Measurements from ENCODE around the gene DENND2D. TPM values are rescaled to one million over a fixed set of nuclear protein-coding genes. Genes with fewer than 3 reads are reported as not detected.

Gene DENND2D
- total RNA-seq, 4 donors from 2014 or later: 30.2 to 61.2 (median 39.2) TPM

DNA sequence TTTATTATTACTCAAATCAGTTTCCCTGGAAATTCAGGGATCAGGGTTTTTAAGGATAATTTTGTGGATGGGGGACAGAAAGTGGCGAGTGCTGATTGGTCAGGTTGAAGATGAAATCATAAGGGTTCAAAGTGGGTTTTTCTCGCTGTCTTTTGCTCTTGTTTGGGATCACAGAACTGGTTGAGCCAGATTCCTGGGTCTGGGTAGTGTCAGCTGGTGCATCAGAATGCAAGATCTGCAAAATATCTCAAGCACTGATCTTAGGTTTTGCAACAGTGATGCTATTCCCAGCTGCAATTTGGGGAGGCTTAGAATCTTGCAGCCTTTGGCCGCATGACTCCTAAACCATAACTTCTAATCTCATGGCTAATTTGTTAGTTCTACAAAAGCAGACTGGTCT lies 36.4 kb upstream of the DENND2D start:
- TF ChIP-seq, protein P1, sequence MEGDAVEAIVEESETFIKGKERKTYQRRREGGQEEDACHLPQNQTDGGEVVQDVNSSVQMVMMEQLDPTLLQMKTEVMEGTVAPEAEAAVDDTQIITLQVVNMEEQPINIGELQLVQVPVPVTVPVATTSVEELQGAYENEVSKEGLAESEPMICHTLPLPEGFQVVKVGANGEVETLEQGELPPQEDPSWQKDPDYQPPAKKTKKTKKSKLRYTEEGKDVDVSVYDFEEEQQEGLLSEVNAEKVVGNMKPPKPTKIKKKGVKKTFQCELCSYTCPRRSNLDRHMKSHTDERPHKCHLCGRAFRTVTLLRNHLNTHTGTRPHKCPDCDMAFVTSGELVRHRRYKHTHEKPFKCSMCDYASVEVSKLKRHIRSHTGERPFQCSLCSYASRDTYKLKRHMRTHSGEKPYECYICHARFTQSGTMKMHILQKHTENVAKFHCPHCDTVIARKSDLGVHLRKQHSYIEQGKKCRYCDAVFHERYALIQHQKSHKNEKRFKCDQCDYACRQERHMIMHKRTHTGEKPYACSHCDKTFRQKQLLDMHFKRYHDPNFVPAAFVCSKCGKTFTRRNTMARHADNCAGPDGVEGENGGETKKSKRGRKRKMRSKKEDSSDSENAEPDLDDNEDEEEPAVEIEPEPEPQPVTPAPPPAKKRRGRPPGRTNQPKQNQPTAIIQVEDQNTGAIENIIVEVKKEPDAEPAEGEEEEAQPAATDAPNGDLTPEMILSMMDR (IDR thresholded peaks at IDR 0.05; ENCODE audit: low read depth): no peak

DNA sequence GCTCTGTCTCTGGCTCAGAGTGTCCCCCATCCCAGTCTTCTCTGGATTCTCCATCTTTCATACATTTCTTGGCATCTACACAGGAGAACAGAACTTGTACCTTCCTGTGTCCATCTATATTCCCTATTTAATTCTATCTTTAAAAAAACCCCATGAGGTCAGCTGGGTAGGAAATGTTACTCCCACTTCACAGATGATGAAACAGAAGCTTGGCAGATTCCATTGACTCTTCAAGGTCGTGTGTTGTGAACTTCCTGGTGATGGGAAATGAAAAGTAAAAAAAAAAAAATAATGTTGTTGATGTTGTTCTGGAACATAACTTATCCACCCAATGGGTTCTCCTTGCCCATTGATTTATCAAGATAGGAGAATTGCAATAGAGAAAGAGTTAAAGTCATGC lies 35.9 kb upstream of the DENND2D start:
- TF ChIP-seq, protein P1 (IDR thresholded peaks at IDR 0.05; ENCODE audit: low read depth): no peak

- TF ChIP-seq, protein P1 (IDR thresholded peaks at IDR 0.05; ENCODE audit: low read depth): no peak
These were observed 34.4 kb upstream of the DENND2D start for GRCh38 chr1:111234866-111235265.

DNA sequence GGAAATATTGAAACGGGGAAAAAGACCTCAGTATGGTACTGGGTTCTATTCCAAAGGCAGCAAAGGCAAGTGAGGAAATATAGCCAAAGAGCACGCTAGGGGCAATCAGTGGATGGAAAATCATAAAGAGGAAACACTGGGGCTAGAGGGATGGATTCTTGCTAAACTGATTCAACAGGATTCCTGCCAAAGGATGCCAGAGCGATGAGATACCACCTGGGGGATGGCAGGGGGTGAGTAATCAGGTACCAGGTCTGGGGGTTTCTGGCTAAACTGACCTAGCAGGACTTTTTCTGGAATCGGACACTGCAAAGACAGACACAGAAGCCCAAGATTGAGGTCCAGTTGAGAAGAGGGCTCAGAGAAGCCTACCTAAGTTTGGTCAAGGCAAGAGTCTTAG lies 33.8 kb upstream of the DENND2D start:
- TF ChIP-seq, protein P1 (IDR thresholded peaks at IDR 0.05; ENCODE audit: low read depth): no peak

- TF ChIP-seq, protein P1 (IDR thresholded peaks at IDR 0.05; ENCODE audit: low read depth): no peak
These were observed 31.7 kb upstream of the DENND2D start for GRCh38 chr1:111232134-111232533.

DNA sequence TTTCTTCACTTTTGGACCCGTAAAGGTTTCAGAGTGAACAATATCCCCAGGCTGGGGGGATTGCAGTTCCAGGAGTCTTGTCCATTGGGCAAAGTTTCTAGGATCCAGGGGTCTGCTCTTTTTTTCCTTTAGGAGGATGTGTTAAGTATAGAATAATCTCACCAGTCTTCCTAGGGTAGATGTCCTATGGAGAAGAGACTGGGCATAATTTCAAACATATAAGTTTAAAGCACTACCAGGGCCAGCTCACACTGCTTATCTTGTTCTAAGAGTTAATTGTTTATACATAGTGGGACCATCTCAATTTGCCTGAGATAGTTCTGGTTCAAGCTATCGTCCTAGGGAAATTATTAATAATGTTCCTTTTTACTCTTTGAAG lies 28.3 kb upstream of the DENND2D start:
- TF ChIP-seq, protein P1 (IDR thresholded peaks at IDR 0.05; ENCODE audit: low read depth): no peak

GRCh38 chr1:111227851-111228747 lies 27.7 kb upstream of the DENND2D start:
- TF ChIP-seq, protein P1 (IDR thresholded peaks at IDR 0.05; ENCODE audit: low read depth): no peak
